ENCODE data around the gene CPNE5. TPM values are rescaled to one million over a fixed set of nuclear protein-coding genes. Genes with fewer than 3 reads are reported as not detected.

The CPNE5 gene
- polyA plus RNA-seq, 2 of the 4 experiments (the other 2 are of a cell fraction): 0.03 to 0.13 TPM

DNA sequence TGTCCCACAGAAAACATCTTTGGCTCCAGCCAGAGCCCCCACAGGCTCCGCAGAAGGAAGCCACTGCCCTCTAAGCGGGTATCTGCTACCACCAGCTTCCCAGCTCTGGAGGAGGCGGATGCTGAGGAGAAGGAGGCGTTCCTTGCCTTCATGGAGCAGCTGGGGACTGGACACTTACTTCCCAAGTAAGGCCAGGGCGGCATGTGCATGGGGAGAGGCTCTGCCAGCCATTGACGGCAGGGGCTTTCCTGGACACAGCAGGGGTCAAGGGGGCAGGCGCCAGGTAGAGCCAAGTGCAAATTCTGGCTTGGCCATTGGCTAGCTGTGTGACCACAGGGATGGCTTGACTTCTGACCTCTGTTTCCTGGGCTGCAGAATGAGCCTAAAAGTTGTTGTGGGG, 123.8 kb downstream of the CPNE5 start:
- H3K4me1 ChIP-seq: 0 out of 3 replicates have a peak, but pooled peaks cover 3% of the 10 kb centered on the region
- no peaks in the 10 kb centered on the region for H3K9me3 ChIP-seq
- ATAC-seq (no peak), FAIRE-seq (no peak), DNase-seq (ENCODE audit: low read depth in 1 of 2, low spot score in 1 of 2) (no peak)
- POLR2A ChIA-PET: no interaction called here
- 76% methylated on average over 4 of the region's 7 CpGs for WGBS (ENCODE audit: missing lambda C conversion rate)
- CTCF ChIA-PET: interaction anchor here (0.8 to 2.7 kb wide), 2 partner anchors 9 to 100 kb away, joined by 3 to 14 read pairs; no protein-coding TSS in a partner anchor
- H3K27ac ChIP-seq: no peak overlapping the region
- no peak overlapping the region for H3K4me3 ChIP-seq
- H3K4me2 ChIP-seq: no peak overlapping the region
- TF ChIP-seq ESRRA (IDR thresholded peaks at IDR 0.05; ENCODE audit: borderline replicate concordance, low read length) (no peak), RNF2 (IDR thresholded peaks at IDR 0.05; ENCODE audit: borderline replicate concordance, low read depth) (no peak), PHF8 (IDR thresholded peaks at IDR 0.05; ENCODE audit: borderline replicate concordance, low read depth) (no peak), CBX2 (IDR thresholded peaks at IDR 0.05; ENCODE audit: borderline replicate concordance, low read depth) (no peak), CBX8 (IDR thresholded peaks at IDR 0.05) (no peak), HOXA7 (CRISPR knock-in tag; IDR thresholded peaks at IDR 0.05) (no peak), RFX5 (IDR thresholded peaks at IDR 0.05) (no peak), KDM5A (IDR thresholded peaks at IDR 0.05) (no peak), ZC3H11A (IDR thresholded peaks at IDR 0.05) (no peak)
- TF ChIP-seq, protein P1, sequence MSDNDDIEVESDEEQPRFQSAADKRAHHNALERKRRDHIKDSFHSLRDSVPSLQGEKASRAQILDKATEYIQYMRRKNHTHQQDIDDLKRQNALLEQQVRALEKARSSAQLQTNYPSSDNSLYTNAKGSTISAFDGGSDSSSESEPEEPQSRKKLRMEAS (IDR thresholded peaks at IDR 0.05): no peak

DNA sequence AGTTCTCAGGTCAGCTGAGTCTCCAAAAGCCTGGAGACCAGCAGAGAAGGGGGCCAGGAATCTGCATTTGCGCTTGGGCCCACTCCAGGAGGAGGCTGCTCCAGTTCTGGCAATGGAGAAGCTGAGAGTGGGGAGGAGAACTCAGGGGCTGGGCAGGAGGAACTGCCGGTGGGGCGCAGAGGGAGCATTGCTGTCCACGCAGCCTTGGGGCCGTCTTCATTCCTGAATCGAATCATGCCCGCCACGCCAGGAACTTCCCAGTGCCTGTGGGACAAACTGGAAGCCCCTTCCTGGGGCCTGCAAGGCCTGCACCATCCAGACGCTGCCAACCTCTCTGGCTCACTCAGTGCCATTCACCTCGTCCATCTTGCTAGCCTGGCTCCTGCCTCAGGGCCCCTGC, 124.7 kb downstream of the CPNE5 start:
- 89% methylated on average over 9 of the region's 10 CpGs for WGBS (ENCODE audit: missing lambda C conversion rate)
- Histone ChIP-seq H3K4me3 (no peak overlapping the region), H3K27ac (no peak overlapping the region), H3K9me3 (no peaks in the 10 kb centered on the region), H3K4me1 (0 out of 3 replicates have a peak, but pooled peaks cover 3% of the 10 kb centered on the region), H3K4me2 (no peak overlapping the region)
- ChIA-PET POLR2A (no interaction called here), CTCF (interaction anchor here (1.2 to 2.7 kb wide), 2 partner anchors 10 to 45 kb away, joined by 8 to 14 read pairs; no protein-coding TSS in a partner anchor)
- DNase-seq (ENCODE audit: low read depth in 1 of 2, low spot score in 1 of 2) (no peak), ATAC-seq (peak in 1 of 2 experiments; percentile 25; a peak in 1 of 6 replicates), FAIRE-seq (no peak)
- no peak for TF ChIP-seq JUNB (IDR thresholded peaks at IDR 0.05)
- TF ChIP-seq CEBPB (IDR thresholded peaks at IDR 0.05): no peak
- TF ChIP-seq, protein P2, sequence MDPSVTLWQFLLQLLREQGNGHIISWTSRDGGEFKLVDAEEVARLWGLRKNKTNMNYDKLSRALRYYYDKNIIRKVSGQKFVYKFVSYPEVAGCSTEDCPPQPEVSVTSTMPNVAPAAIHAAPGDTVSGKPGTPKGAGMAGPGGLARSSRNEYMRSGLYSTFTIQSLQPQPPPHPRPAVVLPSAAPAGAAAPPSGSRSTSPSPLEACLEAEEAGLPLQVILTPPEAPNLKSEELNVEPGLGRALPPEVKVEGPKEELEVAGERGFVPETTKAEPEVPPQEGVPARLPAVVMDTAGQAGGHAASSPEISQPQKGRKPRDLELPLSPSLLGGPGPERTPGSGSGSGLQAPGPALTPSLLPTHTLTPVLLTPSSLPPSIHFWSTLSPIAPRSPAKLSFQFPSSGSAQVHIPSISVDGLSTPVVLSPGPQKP (IDR thresholded peaks at IDR 0.05; ENCODE audit: low read depth, low read length): no peak
- TF ChIP-seq, protein P3, sequence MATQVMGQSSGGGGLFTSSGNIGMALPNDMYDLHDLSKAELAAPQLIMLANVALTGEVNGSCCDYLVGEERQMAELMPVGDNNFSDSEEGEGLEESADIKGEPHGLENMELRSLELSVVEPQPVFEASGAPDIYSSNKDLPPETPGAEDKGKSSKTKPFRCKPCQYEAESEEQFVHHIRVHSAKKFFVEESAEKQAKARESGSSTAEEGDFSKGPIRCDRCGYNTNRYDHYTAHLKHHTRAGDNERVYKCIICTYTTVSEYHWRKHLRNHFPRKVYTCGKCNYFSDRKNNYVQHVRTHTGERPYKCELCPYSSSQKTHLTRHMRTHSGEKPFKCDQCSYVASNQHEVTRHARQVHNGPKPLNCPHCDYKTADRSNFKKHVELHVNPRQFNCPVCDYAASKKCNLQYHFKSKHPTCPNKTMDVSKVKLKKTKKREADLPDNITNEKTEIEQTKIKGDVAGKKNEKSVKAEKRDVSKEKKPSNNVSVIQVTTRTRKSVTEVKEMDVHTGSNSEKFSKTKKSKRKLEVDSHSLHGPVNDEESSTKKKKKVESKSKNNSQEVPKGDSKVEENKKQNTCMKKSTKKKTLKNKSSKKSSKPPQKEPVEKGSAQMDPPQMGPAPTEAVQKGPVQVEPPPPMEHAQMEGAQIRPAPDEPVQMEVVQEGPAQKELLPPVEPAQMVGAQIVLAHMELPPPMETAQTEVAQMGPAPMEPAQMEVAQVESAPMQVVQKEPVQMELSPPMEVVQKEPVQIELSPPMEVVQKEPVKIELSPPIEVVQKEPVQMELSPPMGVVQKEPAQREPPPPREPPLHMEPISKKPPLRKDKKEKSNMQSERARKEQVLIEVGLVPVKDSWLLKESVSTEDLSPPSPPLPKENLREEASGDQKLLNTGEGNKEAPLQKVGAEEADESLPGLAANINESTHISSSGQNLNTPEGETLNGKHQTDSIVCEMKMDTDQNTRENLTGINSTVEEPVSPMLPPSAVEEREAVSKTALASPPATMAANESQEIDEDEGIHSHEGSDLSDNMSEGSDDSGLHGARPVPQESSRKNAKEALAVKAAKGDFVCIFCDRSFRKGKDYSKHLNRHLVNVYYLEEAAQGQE (IDR thresholded peaks at IDR 0.05): no peak
- no peak for TF ChIP-seq EHMT2 (IDR thresholded peaks at IDR 0.05; ENCODE audit: low read depth)
- no peak for TF ChIP-seq ZC3H11A (IDR thresholded peaks at IDR 0.05)
- TF ChIP-seq RNF2 (IDR thresholded peaks at IDR 0.05; ENCODE audit: borderline replicate concordance, low read depth): no peak
- no peak for TF ChIP-seq TFCP2L1 (CRISPR knock-in tag; IDR thresholded peaks at IDR 0.05)
- no peak for TF ChIP-seq EHF (CRISPR knock-in tag; IDR thresholded peaks at IDR 0.05)
- TF ChIP-seq BHLHE40 (IDR thresholded peaks at IDR 0.05; ENCODE audit: low read depth, low read length): no peak
- TF ChIP-seq JUN (IDR thresholded peaks at IDR 0.05): no peak
- no peak for TF ChIP-seq CBX2 (IDR thresholded peaks at IDR 0.05; ENCODE audit: borderline replicate concordance, low read depth)
- TF ChIP-seq HDAC2 (IDR thresholded peaks at IDR 0.05): no peak
